SKM-1 treated with dmso at 0.1 percent for 144 hours (cell line): ENCODE results near the gene TMEM86B.
"Not testable (repeated sequence)": the region's sequence is repeated elsewhere in the genome, so short reads cannot be mapped to it uniquely, and the experiment has no call there.

Experiments used
- DNase-seq: peaks from one replicate; lab custom pipeline; 2025; ENCODE audit not compliant: unreplicated experiment; lab: John Stamatoyannopoulos, UW

TMEM86B gene

GRCh38 chr19:55242517-55242916 is 14.0 kb upstream of the TMEM86B start:
- no peak for DNase-seq

- no peak for DNase-seq
Observed at GRCh38 chr19:55241935-55242464, 13.4 kb upstream of the TMEM86B start.

- no peak for DNase-seq
Observed at GRCh38 chr19:55241143-55241934, 12.8 kb upstream of the TMEM86B start.

GRCh38 chr19:55240713-55241020 is 12.1 kb upstream of the TMEM86B start:
- DNase-seq: no peak

- DNase-seq: no peak
Observed at GRCh38 chr19:55239004-55239403, 10.4 kb upstream of the TMEM86B start.

GRCh38 chr19:55238030-55238429 is 9.5 kb upstream of the TMEM86B start:
- DNase-seq: no peak

GRCh38 chr19:55232986-55233385 is 4.4 kb upstream of the TMEM86B start:
- no peak for DNase-seq

- no peak for DNase-seq
Observed at GRCh38 chr19:55232286-55232602, 3.7 kb upstream of the TMEM86B start.

- DNase-seq: no peak
Observed at GRCh38 chr19:55231391-55232285, 3.1 kb upstream of the TMEM86B start.

- no peak for DNase-seq
Observed at GRCh38 chr19:55230780-55231179, 2.2 kb upstream of the TMEM86B start.

GRCh38 chr19:55230329-55230728 is 1.8 kb upstream of the TMEM86B start:
- DNase-seq: no peak

GRCh38 chr19:55229789-55230182 is 1.2 kb upstream of the TMEM86B start:
- no peak for DNase-seq

GRCh38 chr19:55229145-55229788 is 704 bp upstream of the TMEM86B start:
- DNase-seq: no peak

- DNase-seq: no peak
Observed at GRCh38 chr19:55228015-55228391, 560 bp downstream of the TMEM86B start.

- DNase-seq: no peak
Observed at GRCh38 chr19:55227241-55228014, 1.1 kb downstream of the TMEM86B start.

- no peak for DNase-seq
Observed at GRCh38 chr19:55226788-55227187, 1.8 kb downstream of the TMEM86B start.

- DNase-seq: no peak
Observed at GRCh38 chr19:55226273-55226672, 2.3 kb downstream of the TMEM86B start.

- DNase-seq: no peak
Observed at GRCh38 chr19:55225415-55225958, 3.1 kb downstream of the TMEM86B start.

GRCh38 chr19:55224679-55225414 is 3.7 kb downstream of the TMEM86B start:
- not testable (repeated sequence) for DNase-seq

- no peak for DNase-seq
Observed at GRCh38 chr19:55224038-55224665, 4.4 kb downstream of the TMEM86B start.
